CD1c-positive myeloid dendritic cell (primary cell): ENCODE data around the gene TRIM38.
"Not testable (repeated sequence)": the region's sequence is repeated elsewhere in the genome, so short reads cannot be mapped to it uniquely, and the experiment has no call there.

Source experiments
- DNase-seq: peaks from one replicate; pipeline ENCODE4 v3.0.0-alpha.2; 2016; ENCODE audit errors: extremely low spot score

TRIM38 gene

DNA sequence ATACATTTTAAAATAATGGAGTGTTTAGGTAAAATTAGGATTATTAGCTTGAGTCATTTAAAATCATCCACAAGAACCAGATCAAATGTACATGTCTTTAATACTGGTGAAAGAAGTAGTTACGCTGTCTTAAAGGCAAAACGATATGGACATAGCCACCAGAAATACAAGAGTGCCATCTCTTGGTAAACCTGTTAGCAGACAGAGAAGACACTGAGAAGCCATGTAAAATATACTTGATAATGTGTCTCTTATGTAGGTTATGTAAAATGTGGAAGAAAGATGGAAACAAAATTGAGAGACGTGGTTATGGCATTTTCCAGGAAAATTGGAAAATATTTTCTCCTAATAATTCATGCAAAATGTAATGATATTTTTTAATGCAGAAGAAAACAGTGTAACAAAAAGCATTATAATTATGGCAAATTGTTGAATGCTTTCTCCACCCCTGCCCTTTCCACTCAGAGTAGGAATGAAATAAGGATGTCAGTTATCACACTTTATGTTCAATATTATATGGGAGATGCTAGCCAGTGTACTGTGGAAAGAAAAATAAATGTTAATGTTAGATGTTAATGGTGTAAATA, 19.9 kb upstream of the TRIM38 start:
- peak; percentile 48 for DNase-seq

DNA sequence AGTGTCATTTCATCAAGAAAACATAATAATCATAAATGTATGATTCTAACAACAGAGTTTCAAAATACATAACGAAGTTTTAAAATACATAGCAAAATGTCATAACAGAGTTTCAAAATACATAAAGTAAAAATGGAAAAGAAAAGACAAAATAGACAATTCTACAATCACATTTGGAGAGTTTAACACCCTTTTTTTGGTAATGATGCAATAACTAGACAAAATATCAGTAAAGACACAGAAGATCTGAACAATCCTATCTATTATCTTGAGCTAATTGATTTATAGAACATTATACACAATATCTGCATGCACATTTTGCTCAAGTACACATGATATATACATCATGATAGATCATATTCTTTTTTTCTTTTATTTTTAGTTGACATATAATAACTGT, 18.7 kb upstream of the TRIM38 start:
- DNase-seq = no peak

GRCh38 chr6:25944688-25945574, 17.7 kb upstream of the TRIM38 start:
- DNase-seq = no peak

DNA sequence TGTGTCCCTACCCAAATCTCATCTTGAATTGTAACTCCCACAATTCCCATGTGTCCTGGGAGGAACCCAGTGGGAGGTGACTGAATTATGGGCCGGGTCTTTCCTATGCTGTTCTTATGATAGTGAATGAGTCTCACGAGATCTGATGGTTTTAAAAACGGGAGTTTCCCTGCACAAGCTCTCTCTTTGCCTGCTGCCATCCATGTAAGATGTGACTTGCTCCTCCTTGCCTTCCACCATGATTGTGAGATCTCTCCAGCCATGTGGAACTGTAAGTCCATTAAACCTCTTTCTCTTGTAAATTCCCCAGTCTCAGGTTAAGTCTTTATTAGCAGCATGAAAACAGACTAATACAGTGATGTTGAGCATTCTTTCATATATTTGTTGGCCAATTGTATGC, 16.9 kb upstream of the TRIM38 start:
- not testable (repeated sequence) for DNase-seq

- DNase-seq = no peak
Measured at GRCh38 chr6:25946631-25947030, 16.0 kb upstream of the TRIM38 start.

DNA sequence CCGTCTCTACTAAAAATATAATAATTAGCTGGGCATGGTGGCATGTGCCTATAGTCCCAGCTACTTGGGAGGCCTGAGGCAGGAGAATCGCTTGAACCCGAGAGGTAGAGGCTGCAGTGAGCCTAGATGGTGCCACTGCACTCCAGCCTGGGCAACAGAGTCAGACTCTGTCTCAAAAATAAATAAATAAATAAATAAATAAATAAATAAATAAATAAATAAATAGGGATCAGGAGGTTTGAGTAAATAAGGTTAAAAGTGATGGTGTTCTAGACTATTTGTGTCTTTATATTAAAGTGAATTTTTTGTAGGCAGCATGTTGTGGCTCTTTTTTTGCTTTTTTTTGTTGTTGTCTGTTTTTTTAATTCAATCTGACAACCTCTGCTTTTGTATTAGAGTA, 15.1 kb upstream of the TRIM38 start:
- not testable (repeated sequence) for DNase-seq

DNA sequence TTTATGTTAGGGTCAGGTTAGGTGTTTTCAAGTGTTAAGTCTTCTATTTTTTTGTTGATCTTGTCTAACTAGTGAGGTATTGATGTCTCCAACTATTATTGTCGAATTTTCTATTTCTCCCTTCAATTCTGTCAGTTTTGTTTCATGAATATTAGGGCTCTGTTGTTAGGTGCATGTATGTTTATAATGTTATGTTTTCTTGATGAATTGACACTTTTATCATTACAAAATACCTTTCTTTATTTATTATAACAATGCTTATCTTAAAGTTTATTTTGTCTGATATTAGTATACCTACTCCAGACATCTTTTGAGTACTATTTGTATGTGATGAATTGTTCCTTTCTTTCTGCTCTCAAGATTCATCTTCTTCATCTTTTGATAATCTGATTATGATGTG, 12.9 kb upstream of the TRIM38 start:
- no peak for DNase-seq

DNA sequence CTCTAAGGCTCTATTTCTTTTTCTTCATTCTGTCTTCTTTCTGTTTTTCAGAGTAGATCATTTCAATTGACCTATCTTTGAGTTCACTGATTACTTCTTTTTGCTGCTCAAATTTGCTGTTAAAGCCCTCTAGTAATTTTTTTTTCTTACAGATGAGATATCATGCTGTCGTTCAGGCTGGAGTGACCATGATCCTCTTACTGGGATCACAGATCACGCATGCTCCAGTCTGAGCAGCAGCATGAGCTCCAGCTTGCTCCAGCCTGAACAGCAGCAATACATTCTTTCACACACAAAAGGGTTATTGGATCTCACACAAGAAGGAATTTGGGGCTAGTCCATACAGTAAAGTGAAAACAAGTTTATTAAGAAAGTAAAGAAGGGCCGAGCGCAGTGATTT, 12.3 kb upstream of the TRIM38 start:
- DNase-seq = no peak

DNA sequence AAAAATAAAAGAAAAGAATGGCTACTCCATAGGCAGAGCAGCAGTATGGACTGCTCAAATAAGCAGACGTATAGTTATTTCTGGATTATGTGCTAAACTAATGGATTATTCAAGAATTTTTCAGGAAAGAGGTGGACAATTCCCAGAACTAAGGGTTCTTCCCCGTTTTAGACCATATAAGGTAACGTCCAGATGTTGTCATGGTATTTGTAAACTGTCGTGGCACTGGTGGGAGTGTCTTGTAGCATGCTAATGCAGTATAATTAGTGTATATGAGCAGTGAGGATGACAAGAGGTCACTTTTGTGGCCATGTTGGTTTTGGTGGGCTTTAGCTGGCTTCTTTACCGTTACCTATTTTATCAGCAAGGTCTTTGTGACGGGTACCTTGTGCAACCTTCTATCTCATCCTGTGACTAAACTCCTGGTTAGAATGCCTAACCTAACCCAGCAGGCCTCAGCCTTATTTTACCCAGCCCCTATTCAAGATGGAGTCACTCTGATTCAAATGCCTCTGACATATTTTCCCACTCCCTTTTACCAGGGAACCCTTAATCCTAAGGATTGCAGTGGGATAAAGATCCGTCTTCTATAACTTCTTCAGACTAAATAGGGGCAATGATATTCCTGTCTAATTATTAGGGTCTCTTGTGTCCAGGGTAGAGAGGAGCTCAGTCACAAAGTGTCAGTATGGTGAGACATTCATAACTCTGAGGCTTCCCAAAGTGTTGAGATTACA, 11.1 kb upstream of the TRIM38 start:
- DNase-seq = no peak

- DNase-seq = no peak
Measured at GRCh38 chr6:25952535-25952934, 10.1 kb upstream of the TRIM38 start.

DNA sequence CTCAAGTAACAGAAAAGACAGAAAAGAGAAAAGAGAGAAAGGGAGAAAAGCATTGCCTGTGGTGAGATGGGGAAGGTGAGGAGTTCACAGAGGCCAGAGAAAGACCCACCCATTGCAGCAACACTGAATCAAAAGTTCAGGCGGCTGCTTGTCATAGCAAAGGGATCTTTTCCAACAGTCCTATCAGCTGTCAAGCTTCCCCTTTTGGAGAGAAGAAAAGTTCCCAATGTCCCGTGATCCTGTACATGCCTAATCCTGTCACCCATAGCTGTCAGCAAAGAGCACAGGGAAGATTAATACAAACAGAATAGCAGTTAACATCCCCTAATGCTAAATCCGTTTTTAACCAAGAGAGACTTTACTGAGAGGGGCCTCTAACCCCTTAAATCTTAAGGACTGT, 8.9 kb upstream of the TRIM38 start:
- no peak for DNase-seq

DNA sequence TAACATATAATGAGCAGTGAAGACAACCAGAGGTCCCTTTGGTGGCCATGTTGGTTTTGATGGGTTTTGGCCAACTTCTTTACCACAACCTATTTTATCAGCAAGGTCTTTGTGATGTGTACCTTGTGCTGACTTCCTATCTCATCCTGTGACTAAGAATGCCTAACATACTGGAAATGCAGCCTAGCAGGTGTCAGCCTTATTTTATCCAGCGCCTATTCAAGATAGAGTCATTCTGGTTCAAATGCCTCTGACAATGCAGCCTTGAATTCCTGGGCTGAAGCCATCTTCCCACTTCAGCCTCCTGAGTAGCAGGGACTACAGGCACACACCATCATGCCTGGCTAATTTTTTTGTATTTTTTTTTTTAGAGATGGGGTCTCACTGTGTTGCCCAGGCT, 7.8 kb upstream of the TRIM38 start:
- DNase-seq = no peak

- no peak for DNase-seq
Measured at GRCh38 chr6:25956226-25956625, 6.4 kb upstream of the TRIM38 start.

DNA sequence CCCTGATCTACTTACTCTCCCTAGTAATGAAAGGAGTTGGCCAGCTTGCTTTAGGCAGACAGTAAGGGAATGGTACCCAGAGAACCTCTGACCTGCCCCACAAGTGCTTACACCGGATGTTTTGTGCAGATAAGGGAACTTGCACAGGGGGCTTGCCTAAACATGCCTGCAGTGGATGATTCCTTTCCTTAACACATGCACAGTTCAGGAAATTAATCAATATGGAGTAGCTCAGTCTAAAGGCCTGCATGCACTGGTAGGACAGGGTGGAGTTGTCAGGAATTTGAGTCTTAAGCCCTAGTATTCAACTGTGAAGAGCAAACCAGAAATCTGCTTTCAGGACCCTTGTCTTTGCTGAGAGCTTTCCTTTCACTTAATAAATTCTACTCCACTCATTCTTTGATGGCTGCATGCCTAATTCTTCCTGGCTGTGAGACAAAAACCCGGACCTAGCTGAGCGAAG, 3.9 kb upstream of the TRIM38 start:
- no peak for DNase-seq

DNA sequence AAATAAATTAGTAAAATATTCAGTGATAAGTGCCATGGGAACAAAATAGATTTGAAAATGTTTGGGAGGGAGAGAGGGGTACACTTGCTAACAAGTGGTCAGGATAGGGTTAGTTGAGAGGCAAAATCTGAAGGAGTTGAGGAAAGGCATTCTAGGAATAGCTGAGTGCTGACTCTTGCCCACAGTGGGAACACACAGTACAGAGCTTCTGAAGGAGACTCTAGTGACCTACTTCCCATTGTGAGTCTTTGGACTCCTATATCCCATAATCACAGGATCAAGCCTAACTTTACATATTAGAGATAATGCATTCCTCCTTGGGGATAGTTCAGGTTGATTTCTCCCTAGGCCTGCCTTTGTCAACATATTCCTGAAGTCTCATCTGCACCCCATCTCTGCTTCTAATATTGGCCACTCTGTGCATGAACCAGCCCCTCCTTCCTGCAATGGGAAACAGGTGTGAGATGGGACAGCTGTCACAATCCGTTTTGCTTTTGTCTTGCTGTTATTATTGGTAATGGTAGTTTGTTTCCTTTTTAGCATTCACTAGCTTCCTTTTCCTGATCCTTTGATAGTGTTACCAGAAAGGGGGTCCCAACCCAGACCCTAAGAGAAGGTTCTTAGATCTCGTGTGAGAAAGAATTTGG, 2.6 kb upstream of the TRIM38 start:
- DNase-seq = no peak

- no peak for DNase-seq
Measured at GRCh38 chr6:25960734-25961133, 1.9 kb upstream of the TRIM38 start.

DNA sequence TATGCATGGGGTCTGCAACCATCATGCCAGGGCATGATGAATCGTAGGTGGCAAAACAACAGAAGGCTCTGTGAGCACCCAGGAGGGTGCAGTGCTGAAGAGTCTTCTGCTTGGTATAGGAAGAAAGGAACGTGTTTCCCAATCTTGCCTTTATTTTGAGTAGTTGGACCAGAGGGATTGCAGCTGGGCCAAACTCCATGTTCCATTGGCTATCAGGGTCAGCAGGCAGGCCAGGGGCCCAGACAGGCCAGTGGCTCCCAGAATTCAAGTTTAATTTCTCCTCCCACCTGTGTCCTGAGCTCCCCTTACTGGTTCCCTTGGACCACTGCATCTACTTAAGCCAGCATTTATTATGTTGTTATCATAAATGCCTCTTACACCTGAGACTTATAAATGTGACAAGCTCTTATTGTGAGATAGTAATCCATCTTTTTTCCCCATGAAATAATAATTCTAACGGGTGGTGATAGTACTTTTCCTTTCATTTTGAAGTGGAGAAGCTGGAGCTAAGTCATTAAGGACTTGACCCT, 918 bp upstream of the TRIM38 start:
- DNase-seq = no peak

GRCh38 chr6:25963426-25964123, 973 bp downstream of the TRIM38 start:
- peak; percentile 41 for DNase-seq

GRCh38 chr6:25965058-25965457, 2.5 kb downstream of the TRIM38 start:
- DNase-seq = no peak

DNA sequence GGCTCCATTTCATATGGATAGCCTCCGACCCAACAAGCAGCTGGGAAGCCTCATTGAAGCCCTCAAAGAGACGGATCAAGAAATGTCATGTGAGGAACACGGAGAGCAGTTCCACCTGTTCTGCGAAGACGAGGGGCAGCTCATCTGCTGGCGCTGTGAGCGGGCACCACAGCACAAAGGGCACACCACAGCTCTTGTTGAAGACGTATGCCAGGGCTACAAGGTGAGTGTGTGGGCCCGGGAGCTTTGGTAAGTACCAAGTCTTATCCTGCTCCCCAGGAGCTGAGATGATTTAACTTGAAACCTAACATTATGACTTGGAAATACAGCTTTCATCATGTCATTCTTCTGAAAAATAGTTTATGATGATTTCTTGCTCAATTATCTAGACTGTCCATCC, 4.1 kb downstream of the TRIM38 start:
- no peak for DNase-seq

- DNase-seq = no peak
Measured at GRCh38 chr6:25968769-25969168, 6.2 kb downstream of the TRIM38 start.
